HCT116 (cell line): ENCODE measurements around the gene FRMD8.

Experiments
- CEBPB ChIP-seq: IDR thresholded peaks from 2 replicates; pipeline ENCODE4 v1.6.1; 2012; ENCODE audit warnings: low read depth
- CTCF ChIP-seq, 3 experiments: fragments of 200-600 bp in 1 of 3; sonication (generic) in 1 of 3; IDR thresholded peaks in 2 of 3; conservative IDR thresholded peaks in 1 of 3; 2 replicates each; pipeline ENCODE4 v1.5.1; 2012 to 2017; ENCODE audit warnings: low read depth in 2 of 3, low read length in 2 of 3, antibody characterized with exemption in 1 of 3, borderline replicate concordance in 1 of 3, control low read depth in 1 of 3, mild to moderate bottlenecking in 1 of 3, mixed read lengths in 1 of 3, mixed run types in 1 of 3, moderate library complexity in 1 of 3; ENCODE audit not compliant: insufficient read depth in 1 of 3
- EZH2phosphoT487 ChIP-seq: fragments of 200-600 bp; IDR thresholded peaks from 2 replicates; pipeline ENCODE4 v1.6.1; 2018; ENCODE audit warnings: antibody characterized with exemption, borderline replicate concordance
- POLR2A ChIP-seq: IDR thresholded peaks from 2 replicates; pipeline ENCODE4 v1.7.0; 2011; ENCODE audit warnings: borderline replicate concordance; ENCODE audit not compliant: insufficient read depth, insufficient read length; ENCODE audit errors: extremely low read depth
- RAD21 ChIP-seq: IDR thresholded peaks from 2 replicates; pipeline ENCODE4 v1.6.1; 2012; ENCODE audit warnings: low read depth, mild to moderate bottlenecking
- REST ChIP-seq: IDR thresholded peaks from 2 replicates; pipeline ENCODE4 v1.6.1; 2012; ENCODE audit warnings: low read depth
- TCF7L2 ChIP-seq: IDR thresholded peaks from 2 replicates; pipeline ENCODE4 v1.7.0; 2011; ENCODE audit warnings: borderline replicate concordance, inconsistent platforms; ENCODE audit not compliant: insufficient read depth, insufficient read length; ENCODE audit errors: extremely low read depth
- ZNF274 ChIP-seq: fragments of 200-500 bp; sonication (Bioruptor generic); IDR thresholded peaks from 2 replicates; pipeline ENCODE4 v1.6.1; 2014; ENCODE audit warnings: mild to moderate bottlenecking, low read depth, low read length, inconsistent platforms
- TF ChIP-seq, protein P1 (sequence below): IDR thresholded peaks from 2 replicates; pipeline ENCODE4 v1.6.1; 2012

DNA sequence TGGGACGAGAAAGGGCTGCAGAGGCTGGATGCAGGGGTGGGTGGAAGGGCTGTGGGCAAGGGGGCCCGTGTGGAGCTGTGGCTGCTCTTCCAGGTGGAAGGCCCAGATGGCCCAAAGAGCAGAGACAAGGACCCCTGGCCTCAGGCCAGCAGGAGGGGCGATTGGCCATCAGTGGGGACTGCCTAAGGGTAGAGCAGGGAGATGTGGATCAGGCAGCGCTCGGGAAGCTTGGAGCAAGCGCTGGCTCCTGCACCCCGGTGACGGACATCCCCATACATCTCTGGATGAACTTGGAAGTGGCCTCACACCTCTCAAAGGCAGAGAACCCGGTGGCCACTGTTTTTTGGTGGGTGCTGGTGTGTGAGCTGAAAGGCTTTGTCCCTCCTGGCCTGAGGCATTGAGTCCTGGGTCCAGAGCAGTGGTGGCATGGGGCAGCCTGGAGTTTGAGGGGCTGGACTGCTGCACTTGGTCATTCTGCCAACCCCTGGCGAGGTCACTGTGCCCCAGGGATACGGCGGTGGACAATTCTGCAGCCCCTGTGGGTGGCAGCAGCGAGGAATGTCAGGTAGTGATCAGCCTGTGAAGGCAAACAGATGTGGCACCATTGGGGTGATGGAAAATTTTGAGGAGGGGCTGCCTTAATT lies 5.9 kb downstream of the FRMD8 start:
- no peak for TF ChIP-seq POLR2A
- TF ChIP-seq REST: no peak
- TF ChIP-seq CTCF (IDR thresholded peaks at IDR 0.05 in 2 of 3, conservative IDR thresholded peaks at IDR 0.05 in 1 of 3; ENCODE audit: borderline replicate concordance in 1 of 3, insufficient read depth in 1 of 3, low read depth in 2 of 3, low read length in 2 of 3): no peak
- TF ChIP-seq, protein P1, sequence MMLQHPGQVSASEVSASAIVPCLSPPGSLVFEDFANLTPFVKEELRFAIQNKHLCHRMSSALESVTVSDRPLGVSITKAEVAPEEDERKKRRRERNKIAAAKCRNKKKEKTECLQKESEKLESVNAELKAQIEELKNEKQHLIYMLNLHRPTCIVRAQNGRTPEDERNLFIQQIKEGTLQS: no peak
- TF ChIP-seq TCF7L2: no peak
- TF ChIP-seq ZNF274: no peak
- TF ChIP-seq RAD21: no peak
- TF ChIP-seq EZH2phosphoT487: no peak
- no peak for TF ChIP-seq CEBPB
